HEK293T (cell line): ENCODE measurements around the gene LSS.

Experiments used
- BHLHE40 ChIP-seq: fragments of 450-650 bp; IDR thresholded peaks from 2 replicates; pipeline ENCODE4 v1.6.1; 2016; ENCODE audit warnings: mild to moderate bottlenecking, moderate library complexity, borderline replicate concordance
- ELF4 ChIP-seq: fragments of 450-650 bp; IDR thresholded peaks from 2 replicates; pipeline ENCODE4 v1.6.1; 2017; ENCODE audit warnings: antibody characterized with exemption
- FOXA1 ChIP-seq: fragments of 450-650 bp; IDR thresholded peaks from 2 replicates; pipeline ENCODE4 v1.6.1; 2016; ENCODE audit warnings: mild to moderate bottlenecking
- FOXM1 ChIP-seq: fragments of 450-650 bp; IDR thresholded peaks from 2 replicates; pipeline ENCODE4 v1.6.1; 2017; ENCODE audit warnings: mild to moderate bottlenecking, borderline replicate concordance
- NFRKB ChIP-seq: fragments of 450-650 bp; IDR thresholded peaks from 2 replicates; pipeline ENCODE4 v1.6.1; 2016; ENCODE audit warnings: mild to moderate bottlenecking, moderate library complexity
- SP1 ChIP-seq: fragments of 450-650 bp; IDR thresholded peaks from 2 replicates; pipeline ENCODE4 v1.6.1; 2017
- SUZ12 ChIP-seq: fragments of 450-650 bp; IDR thresholded peaks from 2 replicates; pipeline ENCODE4 v1.6.1; 2016; ENCODE audit warnings: mild to moderate bottlenecking
- TARDBP ChIP-seq: fragments of 450-650 bp; IDR thresholded peaks from 2 replicates; pipeline ENCODE4 v1.6.1; 2016
- TF ChIP-seq, protein P1 (sequence below): fragments of 450-650 bp; IDR thresholded peaks from 2 replicates; pipeline ENCODE4 v1.6.1; 2016

DNA sequence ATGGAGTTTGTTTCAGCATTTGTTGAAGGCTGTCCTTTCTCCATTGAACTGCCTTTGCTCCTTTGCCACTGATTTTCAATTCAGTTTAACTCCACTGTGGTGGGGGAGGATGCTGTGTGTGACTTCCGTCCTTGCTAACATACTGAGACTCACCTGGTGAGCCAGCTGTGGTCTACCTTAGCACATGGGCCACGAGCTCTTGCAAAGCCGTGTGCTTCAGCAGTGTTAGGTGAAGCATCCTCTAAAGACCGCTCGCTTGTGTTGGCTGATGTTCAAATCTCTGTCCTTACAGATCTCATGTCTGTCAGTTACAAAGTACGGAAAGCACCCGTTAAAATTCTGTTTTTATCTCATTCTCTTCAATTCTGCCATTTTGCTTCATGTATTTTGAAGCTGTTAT, 40.8 kb downstream of the LSS start:
- TF ChIP-seq SUZ12, result no peak
- TF ChIP-seq NFRKB, result no peak
- TF ChIP-seq FOXA1, result no peak
- TF ChIP-seq FOXM1, result no peak
- TF ChIP-seq SP1, result no peak
- TF ChIP-seq BHLHE40, result no peak
- no peak for TF ChIP-seq TARDBP
- no peak for TF ChIP-seq ELF4
- TF ChIP-seq, protein P1, sequence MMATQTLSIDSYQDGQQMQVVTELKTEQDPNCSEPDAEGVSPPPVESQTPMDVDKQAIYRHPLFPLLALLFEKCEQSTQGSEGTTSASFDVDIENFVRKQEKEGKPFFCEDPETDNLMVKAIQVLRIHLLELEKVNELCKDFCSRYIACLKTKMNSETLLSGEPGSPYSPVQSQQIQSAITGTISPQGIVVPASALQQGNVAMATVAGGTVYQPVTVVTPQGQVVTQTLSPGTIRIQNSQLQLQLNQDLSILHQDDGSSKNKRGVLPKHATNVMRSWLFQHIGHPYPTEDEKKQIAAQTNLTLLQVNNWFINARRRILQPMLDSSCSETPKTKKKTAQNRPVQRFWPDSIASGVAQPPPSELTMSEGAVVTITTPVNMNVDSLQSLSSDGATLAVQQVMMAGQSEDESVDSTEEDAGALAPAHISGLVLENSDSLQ, result no peak
